Measurements from ENCODE around the gene CACNA1S. TPM values are rescaled to one million over a fixed set of nuclear protein-coding genes. Genes with fewer than 3 reads are reported as not detected.

Gene CACNA1S
- polyA plus RNA-seq, 1 of the 3 experiments (the other 2 are of a cell fraction) = not detected

- peaks cover 44 to 94% of the 10 kb centered on the region in 2 experiments for H3K36me3 ChIP-seq (replicated peaks in 1 of 2; ENCODE audit: control insufficient read depth in 1 of 2, insufficient read depth in 2 of 2, low read length in 1 of 2)
- H4K20me1 ChIP-seq (ENCODE audit: insufficient read depth) = no peaks in the 10 kb centered on the region
- H3K4me3 ChIP-seq (ENCODE audit: low read depth in 2 of 2, low read length in 1 of 2) = no peak overlapping the region
- ChIA-PET POLR2A (no interaction called here), CTCF (interaction anchor here (0.9 to 4.6 kb wide), 5 partner anchors 24 to 154 kb away, joined by 3 to 26 read pairs (median 3); no protein-coding TSS in a partner anchor)
- no peaks in the 10 kb centered on the region for H3F3A ChIP-seq (replicated peaks; ENCODE audit: insufficient read depth)
- no peaks in the 10 kb centered on the region for H3K27me3 ChIP-seq (ENCODE audit: insufficient read depth)
- H3K79me2 ChIP-seq (ENCODE audit: insufficient read depth) = no peaks in the 10 kb centered on the region
- no peak for DNase-seq
- H2AFZ ChIP-seq (ENCODE audit: low read depth) = no peak overlapping the region
- no peak overlapping the region for H3K4me2 ChIP-seq
- H3K4me1 ChIP-seq (ENCODE audit: control insufficient read depth in 1 of 2, insufficient read depth in 2 of 2, low read depth in 1 of 2, low read length in 1 of 2) = peaks cover 0 to 20% of the 10 kb centered on the region in 2 experiments; a peak in 1 of 4 replicates
- 91% methylated on average over 16 of the region's 17 CpGs for WGBS (ENCODE audit: low lambda C conversion rate)
- TF ChIP-seq SMC3 (IDR thresholded peaks at IDR 0.05; ENCODE audit: low read depth, low read length) = no peak
- TF ChIP-seq SIN3A (IDR thresholded peaks at IDR 0.05; ENCODE audit: borderline replicate concordance, low read depth, low read length) = no peak
- TF ChIP-seq USF1 (IDR thresholded peaks at IDR 0.05; ENCODE audit: borderline replicate concordance, low read depth) = no peak
- TF ChIP-seq RCOR1 (IDR thresholded peaks at IDR 0.05; ENCODE audit: low read length) = no peak
- no peak overlapping the region for H3K27ac ChIP-seq (ENCODE audit: low read depth in 2 of 2, low read length in 1 of 2)
- no peaks in the 10 kb centered on the region for H3K9me2 ChIP-seq
- no peaks in the 10 kb centered on the region for H3K9me3 ChIP-seq
- no peak overlapping the region for H3K9ac ChIP-seq
These were observed 34.6 kb upstream of the CACNA1S start for GRCh38 chr1:201146626-201147390.

DNA sequence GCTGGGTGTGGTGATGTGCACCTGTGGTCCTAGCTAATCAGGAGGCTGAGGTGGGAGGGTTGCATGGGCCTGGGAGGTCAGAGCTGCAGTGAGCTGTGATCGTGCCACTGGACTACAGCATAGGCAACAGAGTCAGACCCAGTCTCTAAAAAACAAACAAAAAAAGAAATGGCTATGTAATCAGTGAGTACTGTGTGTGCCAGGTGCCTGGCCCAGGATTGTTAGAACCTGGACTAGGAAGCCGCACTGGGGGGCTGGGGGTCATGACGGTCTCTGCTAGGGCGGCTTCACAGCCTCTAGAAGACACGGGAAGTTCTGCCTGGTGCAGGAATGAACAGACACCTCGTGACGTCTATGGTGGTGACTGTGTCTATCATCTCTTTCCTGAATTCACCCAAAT is 33.6 kb upstream of the CACNA1S start:
- H2AFZ ChIP-seq (ENCODE audit: low read depth) = no peak overlapping the region
- H3K27me3 ChIP-seq (ENCODE audit: insufficient read depth) = no peaks in the 10 kb centered on the region
- WGBS (ENCODE audit: low lambda C conversion rate) = 82% methylated on average over 7 of the region's 7 CpGs
- no peak overlapping the region for H3K4me2 ChIP-seq
- H3F3A ChIP-seq (replicated peaks; ENCODE audit: insufficient read depth) = no peaks in the 10 kb centered on the region
- H3K36me3 ChIP-seq (replicated peaks in 1 of 2; ENCODE audit: control insufficient read depth in 1 of 2, insufficient read depth in 2 of 2, low read length in 1 of 2) = peaks cover 39 to 94% of the 10 kb centered on the region in 2 experiments
- H3K79me2 ChIP-seq (ENCODE audit: insufficient read depth) = no peaks in the 10 kb centered on the region
- DNase-seq = no peak
- no peaks in the 10 kb centered on the region for H3K9me3 ChIP-seq
- CTCF ChIA-PET = interaction anchor here (1.4 to 3.8 kb wide), 3 partner anchors 25 to 127 kb away, joined by 3 to 11 read pairs (median 3); no protein-coding TSS in a partner anchor
- H3K4me1 ChIP-seq (ENCODE audit: control insufficient read depth in 1 of 2, insufficient read depth in 2 of 2, low read depth in 1 of 2, low read length in 1 of 2) = peaks cover 0 to 29% of the 10 kb centered on the region in 2 experiments; a peak in 1 of 4 replicates
- no peak overlapping the region for H3K27ac ChIP-seq (ENCODE audit: low read depth in 2 of 2, low read length in 1 of 2)
- no peak overlapping the region for H3K4me3 ChIP-seq (ENCODE audit: low read depth in 2 of 2, low read length in 1 of 2)
- no peak overlapping the region for H3K9ac ChIP-seq
- POLR2A ChIA-PET = no interaction called here
- H3K9me2 ChIP-seq = no peaks in the 10 kb centered on the region
- no peaks in the 10 kb centered on the region for H4K20me1 ChIP-seq (ENCODE audit: insufficient read depth)
- no peak for TF ChIP-seq FOXJ3 (CRISPR knock-in tag; IDR thresholded peaks at IDR 0.05)
- no peak for TF ChIP-seq CTCF (IDR thresholded peaks at IDR 0.05)
- no peak for TF ChIP-seq REST (IDR thresholded peaks at IDR 0.05; ENCODE audit: low read depth, low read length)
- TF ChIP-seq TCF12 (IDR thresholded peaks at IDR 0.05) = no peak
- no peak for TF ChIP-seq GATA2 (CRISPR knock-in tag; IDR thresholded peaks at IDR 0.05)
- no peak for TF ChIP-seq FOSL2 (IDR thresholded peaks at IDR 0.05; ENCODE audit: borderline replicate concordance, low read depth)
- no peak for TF ChIP-seq NRF1 (IDR thresholded peaks at IDR 0.05; ENCODE audit: low read depth, low read length)
- no peak for TF ChIP-seq EZH2phosphoT487 (IDR thresholded peaks at IDR 0.05; ENCODE audit: borderline replicate concordance, low read depth)
- TF ChIP-seq ZBTB33 (IDR thresholded peaks at IDR 0.05; ENCODE audit: borderline replicate concordance, low read depth) = no peak

Measured in SK-N-SH (cell line).